Neural cell (in vitro differentiated cells): Measurements from ENCODE around the gene COG5. TPM values are rescaled to one million over a fixed set of nuclear protein-coding genes. Genes with fewer than 3 reads are reported as not detected.

Experiments
- H2AFZ ChIP-seq: fragments of 200-600, 300-800 bp; sonication (generic), shearing (Covaris generic); 2 replicates; pipeline ENCODE4 v1.6.0; 2014; ENCODE audit warnings: low read depth, mild to moderate bottlenecking, antibody characterized with exemption, low read length, moderate library complexity
- H3F3A ChIP-seq: fragments of 200-600 bp; shearing (Covaris generic); 2 replicates; pipeline ENCODE4 v1.6.1; 2016; ENCODE audit warnings: mild to moderate bottlenecking, moderate library complexity, mixed read lengths, antibody characterized with exemption, low read length; ENCODE audit not compliant: insufficient read depth, poor library complexity, severe bottlenecking
- H3K27ac ChIP-seq: fragments of 200-600, 300-800 bp; sonication (generic), shearing (Covaris generic); 2 replicates; pipeline ENCODE4 v1.5.1; 2014; ENCODE audit warnings: mild to moderate bottlenecking, low read length, moderate library complexity
- H3K27me3 ChIP-seq: fragments of 300-800, 200-600 bp; sonication (generic), shearing (Covaris generic); 2 replicates; pipeline ENCODE4 v1.6.0; 2014; ENCODE audit warnings: mild to moderate bottlenecking, low read depth, low read length, moderate library complexity; ENCODE audit not compliant: insufficient read depth
- H3K36me3 ChIP-seq: fragments of 300-800, 200-600 bp; sonication (generic), shearing (Covaris generic); 2 replicates; pipeline ENCODE4 v1.5.1; 2014; ENCODE audit warnings: mild to moderate bottlenecking, antibody characterized with exemption, low read length, moderate library complexity; ENCODE audit not compliant: insufficient read depth
- H3K4me2 ChIP-seq: fragments of 300-800, 200-600 bp; sonication (generic), shearing (Covaris generic); 2 replicates; pipeline ENCODE4 v1.6.0; 2014; ENCODE audit warnings: mild to moderate bottlenecking, low read length
- H3K4me3 ChIP-seq: fragments of 300-800, 200-600 bp; sonication (generic), shearing (Covaris generic); 2 replicates; pipeline ENCODE4 v1.5.1; 2014; ENCODE audit warnings: mild to moderate bottlenecking, low read length, moderate library complexity
- H3K79me2 ChIP-seq: fragments of 200-600 bp; shearing (Covaris generic); replicated peaks from 2 replicates; pipeline ENCODE4 v1.6.0; 2014; ENCODE audit warnings: mild to moderate bottlenecking, low read length, moderate library complexity; ENCODE audit not compliant: insufficient read depth
- H3K9ac ChIP-seq: fragments of 300-800, 200-600 bp; sonication (generic), shearing (Covaris generic); 2 replicates; pipeline ENCODE4 v1.6.1; 2016; ENCODE audit warnings: mild to moderate bottlenecking, low read length, mixed read lengths
- H3K9me2 ChIP-seq: fragments of 200-600 bp; shearing (Covaris generic); 2 replicates; pipeline ENCODE4 v1.6.1; 2016; ENCODE audit warnings: mild to moderate bottlenecking, low read length, mixed read lengths; ENCODE audit not compliant: insufficient read depth
- H3K9me3 ChIP-seq: fragments of 200-600, 300-800 bp; sonication (generic), shearing (Covaris generic); 2 replicates; pipeline ENCODE4 v1.6.1; 2016; ENCODE audit warnings: mild to moderate bottlenecking, mixed run types, low read length, moderate library complexity, mixed read lengths
- H4K20me1 ChIP-seq: fragments of 200-600 bp; shearing (Covaris generic); 2 replicates; pipeline ENCODE4 v1.6.1; 2016; ENCODE audit warnings: mild to moderate bottlenecking, mixed run types; ENCODE audit not compliant: insufficient read depth
- CTCF ChIP-seq: fragments of 450-650 bp; IDR thresholded peaks from 2 replicates; pipeline ENCODE4 v1.5.1; 2014; ENCODE audit warnings: antibody characterized with exemption, mild to moderate bottlenecking, moderate library complexity; ENCODE audit not compliant: poor library complexity, severe bottlenecking
- EP300 ChIP-seq: fragments of 450-650 bp; conservative IDR thresholded peaks from 2 replicates; pipeline ENCODE4 v1.6.1; 2014; ENCODE audit warnings: antibody characterized with exemption, mild to moderate bottlenecking, moderate library complexity; ENCODE audit not compliant: poor library complexity, severe bottlenecking
- EZH2 ChIP-seq: fragments of 200-600, 300-800 bp; shearing (Covaris generic), sonication (generic); IDR thresholded peaks from 2 replicates; pipeline ENCODE4 v1.6.1; 2014; ENCODE audit warnings: antibody characterized with exemption, low read length, borderline replicate concordance, mild to moderate bottlenecking; ENCODE audit not compliant: insufficient read depth, poor library complexity, severe bottlenecking
- MXI1 ChIP-seq: fragments of 450-650 bp; conservative IDR thresholded peaks from 2 replicates; pipeline ENCODE4 v1.6.1; 2014; ENCODE audit warnings: antibody characterized with exemption, mild to moderate bottlenecking; ENCODE audit not compliant: poor library complexity, severe bottlenecking
- POLR2AphosphoS5 ChIP-seq: IDR thresholded peaks from 2 replicates; pipeline ENCODE4 v1.6.1; 2012
- RAD21 ChIP-seq: fragments of 450-650 bp; conservative IDR thresholded peaks from 2 replicates; pipeline ENCODE4 v1.6.1; 2014; ENCODE audit warnings: antibody characterized with exemption, mild to moderate bottlenecking, moderate library complexity
- SMC3 ChIP-seq: fragments of 450-650 bp; conservative IDR thresholded peaks from 2 replicates; pipeline ENCODE4 v1.6.1; 2014; ENCODE audit warnings: antibody characterized with exemption, mild to moderate bottlenecking, moderate library complexity; ENCODE audit not compliant: poor library complexity
- TAF1 ChIP-seq: IDR thresholded peaks from 2 replicates; pipeline ENCODE4 v1.6.1; 2012; ENCODE audit warnings: low read depth
- polyA plus RNA-seq: library from polyadenylated mRNA; depleted of rRNA; stranded (reverse); fragments of >200 nt; gene quantifications from 2 replicates; pipeline ENCODE4 v1.2.3, GENCODE V29; 2014
- TF ChIP-seq, protein P1 (sequence below): IDR thresholded peaks from 2 replicates; pipeline ENCODE4 v1.6.1; 2012; ENCODE audit warnings: borderline replicate concordance

The COG5 gene
- polyA plus RNA-seq, 1 donor from 2014 or later = 13.3 TPM

GRCh38 chr7:107254398-107254985 lies 309.2 kb downstream of the COG5 start:
- Histone ChIP-seq H3K79me2 (no peaks in the 10 kb centered on the region), H3K9me3 (no peaks in the 10 kb centered on the region), H3K27ac (no peak overlapping the region), H3K36me3 (no peaks in the 10 kb centered on the region), H3F3A (no peaks in the 10 kb centered on the region), H3K9ac (no peak overlapping the region), H3K27me3 (no peaks in the 10 kb centered on the region), H2AFZ (no peak overlapping the region), H3K4me3 (no peak overlapping the region), H4K20me1 (no peaks in the 10 kb centered on the region), H3K4me2 (no peak overlapping the region), H3K9me2 (no peaks in the 10 kb centered on the region)
- TF ChIP-seq RAD21 = no peak
- no peak for TF ChIP-seq EP300
- no peak for TF ChIP-seq SMC3
- TF ChIP-seq, protein P1, sequence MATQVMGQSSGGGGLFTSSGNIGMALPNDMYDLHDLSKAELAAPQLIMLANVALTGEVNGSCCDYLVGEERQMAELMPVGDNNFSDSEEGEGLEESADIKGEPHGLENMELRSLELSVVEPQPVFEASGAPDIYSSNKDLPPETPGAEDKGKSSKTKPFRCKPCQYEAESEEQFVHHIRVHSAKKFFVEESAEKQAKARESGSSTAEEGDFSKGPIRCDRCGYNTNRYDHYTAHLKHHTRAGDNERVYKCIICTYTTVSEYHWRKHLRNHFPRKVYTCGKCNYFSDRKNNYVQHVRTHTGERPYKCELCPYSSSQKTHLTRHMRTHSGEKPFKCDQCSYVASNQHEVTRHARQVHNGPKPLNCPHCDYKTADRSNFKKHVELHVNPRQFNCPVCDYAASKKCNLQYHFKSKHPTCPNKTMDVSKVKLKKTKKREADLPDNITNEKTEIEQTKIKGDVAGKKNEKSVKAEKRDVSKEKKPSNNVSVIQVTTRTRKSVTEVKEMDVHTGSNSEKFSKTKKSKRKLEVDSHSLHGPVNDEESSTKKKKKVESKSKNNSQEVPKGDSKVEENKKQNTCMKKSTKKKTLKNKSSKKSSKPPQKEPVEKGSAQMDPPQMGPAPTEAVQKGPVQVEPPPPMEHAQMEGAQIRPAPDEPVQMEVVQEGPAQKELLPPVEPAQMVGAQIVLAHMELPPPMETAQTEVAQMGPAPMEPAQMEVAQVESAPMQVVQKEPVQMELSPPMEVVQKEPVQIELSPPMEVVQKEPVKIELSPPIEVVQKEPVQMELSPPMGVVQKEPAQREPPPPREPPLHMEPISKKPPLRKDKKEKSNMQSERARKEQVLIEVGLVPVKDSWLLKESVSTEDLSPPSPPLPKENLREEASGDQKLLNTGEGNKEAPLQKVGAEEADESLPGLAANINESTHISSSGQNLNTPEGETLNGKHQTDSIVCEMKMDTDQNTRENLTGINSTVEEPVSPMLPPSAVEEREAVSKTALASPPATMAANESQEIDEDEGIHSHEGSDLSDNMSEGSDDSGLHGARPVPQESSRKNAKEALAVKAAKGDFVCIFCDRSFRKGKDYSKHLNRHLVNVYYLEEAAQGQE = no peak
- no peak for TF ChIP-seq TAF1
- TF ChIP-seq EZH2 = no peak
- TF ChIP-seq MXI1 = no peak
- TF ChIP-seq CTCF = no peak
- no peak for TF ChIP-seq POLR2AphosphoS5

DNA sequence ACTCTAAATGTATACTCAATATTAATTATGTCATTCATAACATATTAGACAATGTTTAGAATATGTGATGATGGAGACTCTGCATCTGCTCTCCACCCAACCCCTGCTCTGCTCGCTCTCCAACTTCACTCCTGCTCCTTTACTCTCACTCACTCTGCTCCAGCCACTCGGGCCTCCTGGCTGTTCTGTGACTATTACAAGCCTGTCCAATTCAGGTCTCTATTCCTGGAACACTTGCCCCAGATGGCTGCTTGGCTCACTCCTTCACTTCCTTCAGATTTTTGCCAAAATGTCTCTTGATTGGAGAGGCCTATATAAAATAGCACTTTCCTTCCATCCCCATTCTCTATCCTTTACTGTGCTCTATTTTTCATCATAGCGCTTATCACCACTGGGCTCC lies 310.1 kb downstream of the COG5 start:
- no peak overlapping the region for H3K9ac ChIP-seq
- no peak overlapping the region for H3K4me2 ChIP-seq
- no peak overlapping the region for H2AFZ ChIP-seq
- no peak overlapping the region for H3K4me3 ChIP-seq
- no peaks in the 10 kb centered on the region for H3K79me2 ChIP-seq
- H3K27ac ChIP-seq = no peak overlapping the region
- H3K36me3 ChIP-seq = no peaks in the 10 kb centered on the region
- H3F3A ChIP-seq = no peaks in the 10 kb centered on the region
- no peaks in the 10 kb centered on the region for H3K27me3 ChIP-seq
- no peaks in the 10 kb centered on the region for H3K9me3 ChIP-seq
- TF ChIP-seq SMC3 (no peak), MXI1 (no peak), POLR2AphosphoS5 (no peak), CTCF (no peak), TAF1 (no peak), EZH2 (no peak), EP300 (no peak), RAD21 (no peak)
- TF ChIP-seq, protein P1 = no peak
- no peaks in the 10 kb centered on the region for H3K9me2 ChIP-seq
- H4K20me1 ChIP-seq = no peaks in the 10 kb centered on the region
